Pancreas (tissue), 10 donors: ENCODE data around the gene GPR137. TPM values are rescaled to one million over a fixed set of nuclear protein-coding genes. Genes with fewer than 3 reads are reported as not detected.

Experiments used
- ATAC-seq, 4 donors: fragments of 200-7000 bp; cut with Tn5 transposase; one replicate each; pipeline versions ENCODE4 v1.8.0 to v1.9.1; 2020; ENCODE audit warnings: mild to moderate bottlenecking in 4 of 4, moderate library complexity in 4 of 4
- DNase-seq, 6 donors: peaks; one replicate each; pipeline ENCODE4 v3.0.0-alpha.2; 2020
- FAIRE-seq: peaks from 2 replicates; lab custom pipeline; 2012; peaks lifted over from hg19 to GRCh38; lab: Jason Lieb, UNC
- H3K27ac ChIP-seq, 4 donors: fragments of 200-600 bp; sonication (generic); 1 replicate in 3 of 4; 2 replicates in 1 of 4; pipeline versions ENCODE4 v1.5.0 to v1.8.0; 2020
- H3K27me3 ChIP-seq, 4 donors: fragments of 200-600 bp; one replicate each; pipeline ENCODE4 v1.8.0; 2021
- H3K36me3 ChIP-seq, 3 donors: fragments of 200-600 bp; sonication (generic) in 1 of 3; one replicate each; pipeline versions ENCODE4 v1.5.0 to v1.8.0; 2020 to 2021
- H3K4me1 ChIP-seq, 3 donors: fragments of 200-600 bp; one replicate each; pipeline ENCODE4 v1.8.0; 2021
- H3K4me3 ChIP-seq, 4 donors: fragments of 200-600 bp; sonication (generic) in 2 of 4; one replicate each; pipeline versions ENCODE4 v1.5.0 to v1.8.0; 2020 to 2021
- H3K9me3 ChIP-seq, 4 donors: fragments of 200-600 bp; one replicate each; pipeline ENCODE4 v1.8.0; 2021
- CTCF ChIP-seq, 4 donors: fragments of 200-600 bp; sonication (generic) in 3 of 4; IDR thresholded peaks; one replicate each; pipeline versions ENCODE4 v1.5.0 to v1.8.0; 2021; ENCODE audit warnings: antibody characterized with exemption in 4 of 4
- WGBS, 2 donors: extraction: QIAGEN DNeasy Blood & Tissue Kit; methylation state at CpG; one replicate each; pipeline ENCODE4 v1.1.7; 2013; 5-methylcytosine and 5-hydroxymethylcytosine counted together
- intact Hi-C, 3 donors: fragments of 100-400 bp; cut with DNase I; formaldehyde crosslinking; loops; one replicate each; pipeline versions ENCODE4 v1.11.1 to v1.14.2; 2022
- polyA plus RNA-seq, 2 donors: library from polyadenylated mRNA; stranded (reverse); fragments of 200-250 nt; gene quantifications; one replicate each; pipeline ENCODE4 v1.2.3, GENCODE V29; 2013
- total RNA-seq, 6 donors: library from RNA; stranded (reverse); fragmentation: NEBNext Ultra II Directional in 4 of 6; extraction: Animal tissue kit (Norgen Biotek cat#: 25700) in 4 of 6; gene quantifications; one replicate each; pipeline versions ENCODE4 v1.2.1 to v1.2.4, GENCODE V29; 2021 to 2023
- donor health status: healthy with polysubstance abuse.
- donor health status: DM: no; HTN: no; CAD: no; lungs with moderate emphysema.
- donor health status: DM: no; HTN: no; CAD: no.
- donor health status: control.
- donor health status: control.
- donor health status: Bipolar disorder and iron deficiency.
- donor health status: DM: yes; HTN: yes; CAD: no.
- donor health status: DM: no; HTN: no; CAD: no.
- donor health status: DM: no; HTN: no; CAD: no.
- donor health status: DM: yes; HTN: yes; CAD: no.

GPR137 gene
- total and polyA plus RNA-seq, 8 donors, result 7.1 to 27.9 (median 14.0) TPM

- intact Hi-C loops, result no loop called here
- Histone ChIP-seq H3K27ac (peak overlapping the region; percentile 97 to 100 (median 98)), H3K4me3 (peak overlapping the region in 2 of 4 donors; percentile 78), H3K27me3 (no peaks in the 10 kb centered on the region), H3K9me3 (no peaks in the 10 kb centered on the region), H3K36me3 (no peaks in the 10 kb centered on the region), H3K4me1 (peaks cover 29 to 57% (median 51%) of the 10 kb centered on the region in 3 donors)
- DNase-seq, result peak in 1 of 6 donors; percentile 49
- no peak for ATAC-seq
- WGBS, 2 donors, result 71% methylated on average over 11 of the region's 11 CpGs
- FAIRE-seq, result no peak
- TF ChIP-seq CTCF (IDR thresholded peaks at IDR 0.05), result no peak
Measured at GRCh38 chr11:64239662-64240434, 45.8 kb upstream of the GPR137 start.

- intact Hi-C loops, result no loop called here
- ATAC-seq (peak; percentile 56 to 74 (median 66)), DNase-seq (peak; percentile 97 to 99 (median 99)), FAIRE-seq (no peak)
- no peaks in the 10 kb centered on the region for H3K36me3 ChIP-seq
- peak within 1 kb of the TSS; percentile 97 to 100 (median 98) for H3K27ac ChIP-seq
- WGBS, 2 donors, result 0 to 1% methylated on average over 58 of the region's 58 CpGs
- H3K4me1 ChIP-seq, result peaks cover 29 to 55% (median 46%) of the 10 kb centered on the region in 3 donors
- H3K27me3 ChIP-seq, result no peaks in the 10 kb centered on the region
- H3K9me3 ChIP-seq, result no peaks in the 10 kb centered on the region
- peak within 1 kb of the TSS; percentile 78 to 91 (median 80) for H3K4me3 ChIP-seq
- no peak for TF ChIP-seq CTCF (IDR thresholded peaks at IDR 0.05)
Measured at GRCh38 chr11:64240435-64241240, 45.0 kb upstream of the GPR137 start, which contains the start of gene FKBP2. TSS of gene FKBP2 (plus strand) at chr11:64241095. CDS start at chr11:64242388, 1,293 bp downstream.

GRCh38 chr11:64241241-64241490 lies 44.5 kb upstream of the GPR137 start:
- intact Hi-C loops, result no loop called here
- peak in 5 of 6 donors; percentile 100 for DNase-seq
- no peaks in the 10 kb centered on the region for H3K36me3 ChIP-seq
- TF ChIP-seq CTCF (IDR thresholded peaks at IDR 0.05), result no peak
- peak overlapping the region; percentile 26 to 78 (median 57) for H3K4me3 ChIP-seq
- 0 to 2% methylated on average over 24 of the region's 24 CpGs for WGBS, 2 donors
- ATAC-seq, result peak; percentile 69 to 82 (median 76)
- H3K27me3 ChIP-seq, result no peaks in the 10 kb centered on the region
- no peak for FAIRE-seq
- no peaks in the 10 kb centered on the region for H3K9me3 ChIP-seq
- H3K27ac ChIP-seq, result peak overlapping the region; percentile 97 to 100 (median 98)
- peaks cover 29 to 49% (median 46%) of the 10 kb centered on the region in 3 donors for H3K4me1 ChIP-seq

- no peaks in the 10 kb centered on the region for H3K27me3 ChIP-seq
- FAIRE-seq, result no peak
- H3K27ac ChIP-seq, result peak overlapping the region; percentile 97 to 100 (median 98)
- TF ChIP-seq CTCF (IDR thresholded peaks at IDR 0.05), result no peak
- H3K4me1 ChIP-seq, result peaks cover 29 to 48% (median 43%) of the 10 kb centered on the region in 3 donors
- no peaks in the 10 kb centered on the region for H3K36me3 ChIP-seq
- peak overlapping the region; percentile 78 to 91 (median 80) for H3K4me3 ChIP-seq
- intact Hi-C loops, result no loop called here
- WGBS, 2 donors, result 0% methylated on average over 60 to 63 of the region's 63 CpGs
- no peaks in the 10 kb centered on the region for H3K9me3 ChIP-seq
- ATAC-seq, result peak in 3 of 4 donors; percentile 0 to 4 (median 2)
- DNase-seq, result peak in 4 of 6 donors; percentile 70 to 100 (median 85)
Measured at GRCh38 chr11:64241491-64242374, 43.9 kb upstream of the GPR137 start.
